ENCODE results near the gene MYH10. TPM values are rescaled to one million over a fixed set of nuclear protein-coding genes. Genes with fewer than 3 reads are reported as not detected.

Gene MYH10
- total RNA-seq, 2 donors from 2014 or later = 251 to 257 TPM

- WGBS, 2 experiments (ENCODE audit: insufficient coverage in 1 of 2, insufficient read length in 1 of 2) = 89 to 93% methylated on average over 1 to 5 of the region's 5 CpGs
- no peak overlapping the region for H3K27ac ChIP-seq (ENCODE audit: low read depth, low read length)
- Mint-ChIP-seq H3K27ac (peak overlapping the region; percentile 62), H3K27me3 (ENCODE audit: insufficient read depth) (no peaks in the 10 kb centered on the region), H3K36me3 (ENCODE audit: low read depth) (peaks cover 47% of the 10 kb centered on the region), H3K4me3 (no peak overlapping the region), H3K4me1 (peaks cover 7% of the 10 kb centered on the region), H3K9me3 (no peaks in the 10 kb centered on the region)
- H3K4me1 ChIP-seq (ENCODE audit: control insufficient read depth, insufficient read depth, low read length) = no peaks in the 10 kb centered on the region
- H3K27me3 ChIP-seq (ENCODE audit: control insufficient read depth, insufficient read depth, low read length, poor library complexity, severe bottlenecking) = no peaks in the 10 kb centered on the region
- H3K9me3 ChIP-seq (ENCODE audit: control insufficient read depth, low read length) = no peaks in the 10 kb centered on the region
- no peak overlapping the region for H3K9ac ChIP-seq (ENCODE audit: extremely low read depth, low read length, poor library complexity, severe bottlenecking)
- no peak overlapping the region for H3K4me3 ChIP-seq (ENCODE audit: low read length)
- peaks cover 96% of the 10 kb centered on the region for H3K36me3 ChIP-seq (ENCODE audit: control insufficient read depth, insufficient read depth, low read length)
- DNase-seq = no peak
- TF ChIP-seq CTCF (conservative IDR thresholded peaks at IDR 0.05) = no peak
Observed at GRCh38 chr17:8463099-8463498, 167.4 kb downstream of the MYH10 start.

- Histone ChIP-seq H3K27me3 (ENCODE audit: control insufficient read depth, insufficient read depth, low read length, poor library complexity, severe bottlenecking) (no peaks in the 10 kb centered on the region), H3K4me1 (ENCODE audit: control insufficient read depth, insufficient read depth, low read length) (no peaks in the 10 kb centered on the region), H3K4me3 (ENCODE audit: low read length) (no peak overlapping the region), H3K36me3 (ENCODE audit: control insufficient read depth, insufficient read depth, low read length) (peaks cover 96% of the 10 kb centered on the region), H3K9ac (ENCODE audit: extremely low read depth, low read length, poor library complexity, severe bottlenecking) (no peak overlapping the region), H3K9me3 (ENCODE audit: control insufficient read depth, low read length) (no peaks in the 10 kb centered on the region), H3K27ac (ENCODE audit: low read depth, low read length) (no peak overlapping the region)
- no peaks in the 10 kb centered on the region for H3K9me3 Mint-ChIP-seq
- no peak for DNase-seq
- WGBS, 2 experiments (ENCODE audit: insufficient coverage in 1 of 2, insufficient read length in 1 of 2) = 70 to 100% methylated on average over 1 to 5 of the region's 5 CpGs
- H3K4me3 Mint-ChIP-seq = no peak overlapping the region
- peaks cover 7% of the 10 kb centered on the region for H3K4me1 Mint-ChIP-seq
- no peaks in the 10 kb centered on the region for H3K27me3 Mint-ChIP-seq (ENCODE audit: insufficient read depth)
- no peak for TF ChIP-seq CTCF (conservative IDR thresholded peaks at IDR 0.05)
- peaks cover 44% of the 10 kb centered on the region for H3K36me3 Mint-ChIP-seq (ENCODE audit: low read depth)
- H3K27ac Mint-ChIP-seq = peak overlapping the region; percentile 62
Observed at GRCh38 chr17:8462564-8462963, 168.0 kb downstream of the MYH10 start.

- Mint-ChIP-seq H3K36me3 (ENCODE audit: low read depth) (peaks cover 57% of the 10 kb centered on the region), H3K9me3 (no peaks in the 10 kb centered on the region), H3K4me1 (peaks cover 5% of the 10 kb centered on the region), H3K4me3 (no peak overlapping the region), H3K27ac (peak overlapping the region; percentile 70), H3K27me3 (ENCODE audit: insufficient read depth) (no peaks in the 10 kb centered on the region)
- Histone ChIP-seq H3K4me3 (ENCODE audit: low read length) (no peak overlapping the region), H3K27ac (ENCODE audit: low read depth, low read length) (no peak overlapping the region), H3K4me1 (ENCODE audit: control insufficient read depth, insufficient read depth, low read length) (no peaks in the 10 kb centered on the region), H3K36me3 (ENCODE audit: control insufficient read depth, insufficient read depth, low read length) (peaks cover 95% of the 10 kb centered on the region), H3K9me3 (ENCODE audit: control insufficient read depth, low read length) (no peaks in the 10 kb centered on the region), H3K27me3 (ENCODE audit: control insufficient read depth, insufficient read depth, low read length, poor library complexity, severe bottlenecking) (no peaks in the 10 kb centered on the region), H3K9ac (ENCODE audit: extremely low read depth, low read length, poor library complexity, severe bottlenecking) (no peak overlapping the region)
- DNase-seq = no peak
- WGBS, 2 experiments (ENCODE audit: insufficient coverage in 1 of 2, insufficient read length in 1 of 2) = 92 to 96% methylated on average over 3 of the region's 3 CpGs
- TF ChIP-seq CTCF (conservative IDR thresholded peaks at IDR 0.05) = no peak
Observed at GRCh38 chr17:8459831-8460230, 170.7 kb downstream of the MYH10 start.
